Smooth muscle cell (in vitro differentiated cells): ENCODE measurements around the gene KREMEN2. TPM values are rescaled to one million over a fixed set of nuclear protein-coding genes. Genes with fewer than 3 reads are reported as not detected.

ENCODE experiments used
- DNase-seq: peaks from one replicate; lab custom pipeline; 2025; ENCODE audit not compliant: unreplicated experiment; lab: John Stamatoyannopoulos, UW
- H2AFZ ChIP-seq: fragments of 200-600 bp; sonication (generic); 2 replicates; pipeline ENCODE4 v1.6.0; 2016; ENCODE audit warnings: antibody characterized with exemption, low read depth, mild to moderate bottlenecking
- H3F3A ChIP-seq: fragments of 200-600 bp; sonication (generic); 2 replicates; pipeline ENCODE4 v1.6.0; 2017; ENCODE audit warnings: antibody characterized with exemption, low read depth
- H3K27ac ChIP-seq: fragments of 200-600 bp; sonication (generic); 2 replicates; pipeline ENCODE4 v1.5.1; 2016; ENCODE audit warnings: low read depth, mild to moderate bottlenecking
- H3K27me3 ChIP-seq: fragments of 200-600 bp; sonication (generic); 2 replicates; pipeline ENCODE4 v1.6.1; 2016; ENCODE audit warnings: low read depth, mild to moderate bottlenecking
- H3K36me3 ChIP-seq: fragments of 200-600 bp; sonication (generic); 2 replicates; pipeline ENCODE4 v1.5.1; 2016; ENCODE audit warnings: low read depth
- H3K4me1 ChIP-seq: fragments of 200-600 bp; sonication (generic); 2 replicates; pipeline ENCODE4 v1.5.1; 2016; ENCODE audit warnings: low read depth
- H3K4me2 ChIP-seq: fragments of 200-600 bp; sonication (generic); 2 replicates; pipeline ENCODE4 v1.6.0; 2016; ENCODE audit warnings: mild to moderate bottlenecking
- H3K4me3 ChIP-seq: fragments of 200-600 bp; sonication (generic); 2 replicates; pipeline ENCODE4 v1.5.1; 2016; ENCODE audit warnings: mild to moderate bottlenecking
- H3K79me2 ChIP-seq: fragments of 200-600 bp; sonication (generic); 2 replicates; pipeline ENCODE4 v1.6.0; 2016; ENCODE audit warnings: low read depth, mild to moderate bottlenecking
- H3K9ac ChIP-seq: fragments of 200-600 bp; sonication (generic); 2 replicates; pipeline ENCODE4 v1.6.0; 2016; ENCODE audit warnings: low read depth
- H3K9me3 ChIP-seq: fragments of 200-600 bp; sonication (generic); replicated peaks from 2 replicates; pipeline ENCODE4 v1.5.1; 2016; ENCODE audit warnings: low read depth
- H4K20me1 ChIP-seq: fragments of 200-600 bp; sonication (generic); 2 replicates; pipeline ENCODE4 v1.6.0; 2016; ENCODE audit warnings: low read depth
- CTCF ChIP-seq: fragments of 200-600 bp; sonication (generic); IDR thresholded peaks from 2 replicates; pipeline ENCODE4 v1.5.1; 2017; ENCODE audit warnings: borderline replicate concordance, mild to moderate bottlenecking, antibody characterized with exemption; ENCODE audit not compliant: insufficient read depth, poor library complexity, severe bottlenecking
- WGBS: methylation state at CpG from one replicate; pipeline ENCODE4 v1.1.7; 2016; ENCODE audit warnings: low lambda C conversion rate; 5-methylcytosine and 5-hydroxymethylcytosine counted together
- polyA plus RNA-seq: library from polyadenylated mRNA; unstranded; fragments of >200 nt; fragmentation: Nextera tagmentation; extraction: Ambion mirVana; gene quantifications from 2 replicates; pipeline ENCODE4 v1.2.1, GENCODE V29; 2016
- total RNA-seq: library from RNA; depleted of rRNA; stranded (reverse); fragments of >200 nt; gene quantifications from 2 replicates; pipeline ENCODE4 v1.2.3, GENCODE V29; 2014

KREMEN2 gene
- total and polyA plus RNA-seq, 2 experiments from 2014 or later, result 0.27 to 2.0 TPM

DNA sequence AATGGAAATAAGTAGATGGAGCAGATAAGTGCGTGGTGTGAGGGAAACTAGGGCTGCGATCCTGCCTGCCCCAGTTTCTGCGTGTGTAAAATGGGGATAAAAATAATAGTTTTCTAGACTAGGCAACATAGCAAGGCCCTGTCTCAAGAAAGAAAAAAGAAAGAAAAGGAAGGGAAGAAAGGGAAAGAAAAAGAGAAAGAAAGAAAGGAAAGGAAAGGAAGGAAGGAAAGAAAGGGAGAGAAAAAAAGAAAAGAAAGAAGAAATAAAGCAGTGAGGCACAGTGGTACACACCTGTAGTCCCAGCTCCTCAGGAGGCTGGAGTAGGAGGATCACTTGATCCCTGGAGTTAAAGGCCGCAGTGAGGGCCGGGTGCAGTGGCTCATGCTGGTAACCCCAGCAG lies 18.3 kb downstream of the KREMEN2 start:
- TF ChIP-seq CTCF, result no peak
- Histone ChIP-seq H2AFZ (no peak overlapping the region), H3F3A (peaks cover 11% of the 10 kb centered on the region), H4K20me1 (no peaks in the 10 kb centered on the region), H3K36me3 (no peaks in the 10 kb centered on the region), H3K27ac (no peak overlapping the region), H3K4me3 (no peak overlapping the region), H3K9ac (no peak overlapping the region), H3K4me2 (no peak overlapping the region), H3K9me3 (no peaks in the 10 kb centered on the region), H3K27me3 (no peaks in the 10 kb centered on the region), H3K79me2 (no peaks in the 10 kb centered on the region), H3K4me1 (peaks cover 20% of the 10 kb centered on the region)
- no peak for DNase-seq
- 75% methylated on average over 5 of the region's 5 CpGs for WGBS

GRCh38 chr16:2983706-2984136 lies 19.6 kb downstream of the KREMEN2 start:
- Histone ChIP-seq H3K4me3 (peak overlapping the region; percentile 40), H2AFZ (no peak overlapping the region)
- peak; percentile 97 for TF ChIP-seq CTCF

DNA sequence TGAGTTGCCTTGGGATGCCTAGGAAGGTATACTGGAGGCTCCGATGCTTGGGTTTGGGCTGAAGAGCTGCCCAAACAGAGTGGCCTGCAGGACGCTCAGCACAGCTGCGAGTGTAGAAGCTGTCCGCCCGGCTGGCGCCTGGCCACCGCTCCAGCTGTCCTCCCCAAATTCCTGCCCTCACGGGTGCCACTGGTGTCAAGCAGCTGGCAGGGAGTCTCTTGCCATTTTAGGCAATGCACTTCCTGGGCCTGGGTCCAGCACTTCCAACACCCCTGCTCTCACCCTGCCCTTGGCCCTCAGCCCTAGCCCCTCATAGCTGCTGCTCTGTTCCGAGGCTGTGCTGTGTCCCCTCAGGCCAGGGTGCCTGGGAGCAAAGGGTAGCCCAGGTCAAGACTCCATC lies 21.4 kb downstream of the KREMEN2 start:
- no peaks in the 10 kb centered on the region for H4K20me1 ChIP-seq
- no peak overlapping the region for H3K27ac ChIP-seq
- H3K4me3 ChIP-seq, result no peak overlapping the region
- no peak for TF ChIP-seq CTCF
- 92% methylated on average over 9 of the region's 9 CpGs for WGBS
- no peaks in the 10 kb centered on the region for H3K9me3 ChIP-seq
- no peak overlapping the region for H3K9ac ChIP-seq
- H3K36me3 ChIP-seq, result no peaks in the 10 kb centered on the region
- H2AFZ ChIP-seq, result no peak overlapping the region
- no peak for DNase-seq
- H3K4me1 ChIP-seq, result peaks cover 13% of the 10 kb centered on the region
- H3K27me3 ChIP-seq, result no peaks in the 10 kb centered on the region
- H3K79me2 ChIP-seq, result no peaks in the 10 kb centered on the region
- peaks cover 11% of the 10 kb centered on the region for H3F3A ChIP-seq
- H3K4me2 ChIP-seq, result no peak overlapping the region

More at GRCh38 chr16:2983706-2984136, 19.6 kb downstream of the KREMEN2 start:
- peaks cover 20% of the 10 kb centered on the region for H3K4me1 ChIP-seq
- H3K9ac ChIP-seq, result no peak overlapping the region
- DNase-seq, result peak; percentile 69
- 15% methylated on average over 33 of the region's 42 CpGs for WGBS
- no peak overlapping the region for H3K27ac ChIP-seq
- H3K9me3 ChIP-seq, result no peaks in the 10 kb centered on the region
- H3K36me3 ChIP-seq, result no peaks in the 10 kb centered on the region
- no peaks in the 10 kb centered on the region for H4K20me1 ChIP-seq
- peaks cover 11% of the 10 kb centered on the region for H3F3A ChIP-seq
- peak overlapping the region; percentile 85 for H3K4me2 ChIP-seq
- H3K79me2 ChIP-seq, result no peaks in the 10 kb centered on the region
- no peaks in the 10 kb centered on the region for H3K27me3 ChIP-seq

DNA sequence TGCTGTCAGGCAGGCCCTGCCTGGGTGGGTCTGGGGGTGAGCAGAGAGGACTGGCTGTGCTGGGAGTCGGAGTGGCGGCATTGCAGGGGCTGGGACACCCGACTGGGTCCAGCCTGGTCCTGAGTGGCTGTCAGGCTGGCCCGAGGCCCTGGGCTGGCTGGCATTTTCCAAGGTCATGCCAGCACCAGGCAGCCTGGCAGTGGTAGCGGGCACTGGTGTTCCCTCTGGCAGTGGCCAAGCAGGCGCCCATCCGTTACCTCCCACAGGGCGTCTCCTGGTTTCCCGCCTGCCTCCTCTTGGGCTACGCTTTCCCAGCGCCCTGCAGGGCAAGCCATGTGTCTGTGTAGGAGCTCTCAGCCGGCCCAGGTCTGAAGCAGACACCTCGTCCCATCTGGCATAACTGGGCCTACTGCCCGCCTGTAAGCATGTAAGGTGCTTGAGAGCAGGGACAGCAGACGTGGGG lies 21.8 kb downstream of the KREMEN2 start:
- H3K4me1 ChIP-seq, result peaks cover 10% of the 10 kb centered on the region
- no peak overlapping the region for H2AFZ ChIP-seq
- peaks cover 11% of the 10 kb centered on the region for H3F3A ChIP-seq
- no peak overlapping the region for H3K4me2 ChIP-seq
- WGBS, result 94% methylated on average over 15 of the region's 15 CpGs
- TF ChIP-seq CTCF, result no peak
- H3K4me3 ChIP-seq, result no peak overlapping the region
- H3K27me3 ChIP-seq, result no peaks in the 10 kb centered on the region
- no peak for DNase-seq
- no peaks in the 10 kb centered on the region for H3K79me2 ChIP-seq
- no peaks in the 10 kb centered on the region for H3K36me3 ChIP-seq
- H3K9ac ChIP-seq, result no peak overlapping the region
- no peaks in the 10 kb centered on the region for H4K20me1 ChIP-seq
- H3K9me3 ChIP-seq, result no peaks in the 10 kb centered on the region
- H3K27ac ChIP-seq, result no peak overlapping the region
